ENCODE results near the gene PRR9.

- TF ChIP-seq CTCF (IDR thresholded peaks at IDR 0.05) (no peak), POLR2AphosphoS5 (IDR thresholded peaks at IDR 0.05; ENCODE audit: low read depth, low read length) (no peak), SIN3A (IDR thresholded peaks at IDR 0.05; ENCODE audit: borderline replicate concordance, insufficient read depth, low read depth, low read length) (no peak)
Observed at GRCh38 chr1:153250166-153250565, 32.8 kb downstream of the PRR9 start.
